ENCODE results near the gene INPP1.

DNA sequence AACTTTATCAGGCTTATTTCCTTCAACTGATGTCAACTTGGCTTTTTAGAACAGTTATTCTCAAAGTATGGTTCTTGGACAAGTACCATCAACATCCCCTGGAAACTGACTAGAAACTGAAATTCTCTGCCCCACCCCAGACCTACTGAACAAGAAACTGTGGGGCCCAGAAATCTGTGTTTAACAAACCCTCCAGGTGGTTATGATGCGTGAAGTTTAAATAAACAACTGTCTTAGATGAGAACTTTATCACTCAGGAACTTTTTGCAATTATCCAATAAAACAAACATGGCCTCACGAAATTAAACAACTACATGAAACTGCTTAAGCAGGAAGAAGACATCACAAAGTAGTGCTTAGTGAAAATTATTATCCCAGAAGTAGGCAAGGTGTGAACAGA lies 28.1 kb upstream of the INPP1 start:
- TF ChIP-seq, protein P1, sequence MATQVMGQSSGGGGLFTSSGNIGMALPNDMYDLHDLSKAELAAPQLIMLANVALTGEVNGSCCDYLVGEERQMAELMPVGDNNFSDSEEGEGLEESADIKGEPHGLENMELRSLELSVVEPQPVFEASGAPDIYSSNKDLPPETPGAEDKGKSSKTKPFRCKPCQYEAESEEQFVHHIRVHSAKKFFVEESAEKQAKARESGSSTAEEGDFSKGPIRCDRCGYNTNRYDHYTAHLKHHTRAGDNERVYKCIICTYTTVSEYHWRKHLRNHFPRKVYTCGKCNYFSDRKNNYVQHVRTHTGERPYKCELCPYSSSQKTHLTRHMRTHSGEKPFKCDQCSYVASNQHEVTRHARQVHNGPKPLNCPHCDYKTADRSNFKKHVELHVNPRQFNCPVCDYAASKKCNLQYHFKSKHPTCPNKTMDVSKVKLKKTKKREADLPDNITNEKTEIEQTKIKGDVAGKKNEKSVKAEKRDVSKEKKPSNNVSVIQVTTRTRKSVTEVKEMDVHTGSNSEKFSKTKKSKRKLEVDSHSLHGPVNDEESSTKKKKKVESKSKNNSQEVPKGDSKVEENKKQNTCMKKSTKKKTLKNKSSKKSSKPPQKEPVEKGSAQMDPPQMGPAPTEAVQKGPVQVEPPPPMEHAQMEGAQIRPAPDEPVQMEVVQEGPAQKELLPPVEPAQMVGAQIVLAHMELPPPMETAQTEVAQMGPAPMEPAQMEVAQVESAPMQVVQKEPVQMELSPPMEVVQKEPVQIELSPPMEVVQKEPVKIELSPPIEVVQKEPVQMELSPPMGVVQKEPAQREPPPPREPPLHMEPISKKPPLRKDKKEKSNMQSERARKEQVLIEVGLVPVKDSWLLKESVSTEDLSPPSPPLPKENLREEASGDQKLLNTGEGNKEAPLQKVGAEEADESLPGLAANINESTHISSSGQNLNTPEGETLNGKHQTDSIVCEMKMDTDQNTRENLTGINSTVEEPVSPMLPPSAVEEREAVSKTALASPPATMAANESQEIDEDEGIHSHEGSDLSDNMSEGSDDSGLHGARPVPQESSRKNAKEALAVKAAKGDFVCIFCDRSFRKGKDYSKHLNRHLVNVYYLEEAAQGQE (IDR thresholded peaks at IDR 0.05; ENCODE audit: insufficient read depth in 1 of 2, low read depth in 2 of 2, low read length in 2 of 2): no peak
- TF ChIP-seq POLR2AphosphoS5 (IDR thresholded peaks at IDR 0.05; ENCODE audit: low read depth, low read length): no peak
- TF ChIP-seq FOXP2 (optimal IDR thresholded peaks at IDR 0.05; ENCODE audit: borderline replicate concordance, extremely low read depth, extremely low read length, insufficient read depth): no peak
- TF ChIP-seq SIN3A (IDR thresholded peaks at IDR 0.05; ENCODE audit: borderline replicate concordance, insufficient read depth, low read length): no peak
